CD4-positive, alpha-beta T cell (primary cell): ENCODE measurements around the gene NRXN3. TPM values are rescaled to one million over a fixed set of nuclear protein-coding genes. Genes with fewer than 3 reads are reported as not detected.

ENCODE experiments used
- ATAC-seq: fragments of 200-7000 bp; cut with Tn5 transposase; one replicate; pipeline ENCODE4 v1.10.0; 2022; ENCODE audit warnings: mild to moderate bottlenecking; ENCODE audit not compliant: poor library complexity
- CTCF ChIA-PET: fragments of 350-600 bp; sonication (Branson Sonifier 250); formaldehyde crosslinking; loops from one replicate; lab custom pipeline; 2021; ENCODE audit warnings: antibody characterized with exemption, inconsistent platforms; lab: Charles Lee
- POLR2A ChIA-PET: fragments of 350-600 bp; sonication (Branson Sonifier 250); formaldehyde crosslinking; loops from one replicate; lab custom pipeline; 2021; ENCODE audit warnings: antibody characterized with exemption, inconsistent platforms; lab: Charles Lee
- DNase-seq, 14 experiments: peaks; one replicate each; pipeline ENCODE4 v3.0.0-alpha.2; 2013 to 2020; ENCODE audit warnings: mixed read lengths in 2 of 14
- H3K27ac ChIP-seq, 2 donors: one replicate each; pipeline versions ENCODE4 v1.5.1 to v1.7.0; 2013; ENCODE audit warnings: low read length in 2 of 2, low read depth in 1 of 2, mild to moderate bottlenecking in 1 of 2
- H3K27me3 ChIP-seq, 2 experiments: 1 replicate in 1 of 2; 2 replicates in 1 of 2; pipeline versions ENCODE4 v1.6.1 to v1.7.0; 2013; ENCODE audit warnings: low read length in 2 of 2, control low read depth in 1 of 2, mild to moderate bottlenecking in 1 of 2, moderate library complexity in 1 of 2; ENCODE audit not compliant: insufficient read depth in 2 of 2, control insufficient read depth in 1 of 2
- H3K36me3 ChIP-seq: one replicate; pipeline ENCODE4 v1.6.1; 2013; ENCODE audit warnings: low read length, control low read depth; ENCODE audit not compliant: insufficient read depth
- H3K4me1 ChIP-seq: one replicate; pipeline ENCODE4 v1.6.1; 2013; ENCODE audit warnings: low read length, control low read depth; ENCODE audit not compliant: insufficient read depth
- H3K4me3 ChIP-seq: one replicate; pipeline ENCODE4 v1.5.1; 2013; ENCODE audit warnings: mild to moderate bottlenecking, low read length, moderate library complexity
- H3K9me3 ChIP-seq, 2 experiments: 1 replicate in 1 of 2; 2 replicates in 1 of 2; pipeline versions ENCODE4 v1.6.1 to v1.7.0; 2013; ENCODE audit warnings: low read length in 2 of 2, mild to moderate bottlenecking in 2 of 2, control low read depth in 1 of 2, moderate library complexity in 1 of 2; ENCODE audit not compliant: control insufficient read depth in 1 of 2, insufficient read depth in 1 of 2
- H3K27ac Mint-ChIP-seq: one replicate; pipeline ENCODE4 v1.8.0; 2020; ENCODE audit warnings: mixed read lengths
- H3K27me3 Mint-ChIP-seq: one replicate; pipeline ENCODE4 v1.8.0; 2021; ENCODE audit warnings: mixed read lengths
- H3K36me3 Mint-ChIP-seq: one replicate; pipeline ENCODE4 v1.8.0; 2021; ENCODE audit warnings: low read depth, mixed read lengths
- H3K4me1 Mint-ChIP-seq: one replicate; pipeline ENCODE4 v1.8.0; 2021; ENCODE audit warnings: low read depth, mixed read lengths
- H3K4me3 Mint-ChIP-seq: one replicate; pipeline ENCODE4 v1.8.0; 2020; ENCODE audit warnings: mild to moderate bottlenecking, mixed read lengths
- H3K9me3 Mint-ChIP-seq: one replicate; pipeline ENCODE4 v1.8.0; 2020; ENCODE audit warnings: mixed read lengths
- CTCF ChIP-seq: fragments of 200-600 bp; IDR thresholded peaks from one replicate; pipeline ENCODE4 v1.8.0; 2022; ENCODE audit warnings: antibody characterized with exemption, mild to moderate bottlenecking
- intact Hi-C, 2 experiments: fragments of 100-400 bp; cut with DNase I in 1 of 2; cut with micrococcal nuclease in 1 of 2; formaldehyde crosslinking; loops; one replicate each; pipeline versions ENCODE4 v1.15.1 to v1.9.0; 2023 to 2025; cut with DNase I, micrococcal nuclease
- total RNA-seq, 174 experiments: library from RNA in 2 of 174; stranded (reverse) in 2 of 174; gene quantifications; one replicate each; pipeline ENCODE4 v1.2.3 and lab custom pipeline; 2021 to 2026

Gene NRXN3
- total RNA-seq, 2 experiments from 2014 or later = not detected

DNA sequence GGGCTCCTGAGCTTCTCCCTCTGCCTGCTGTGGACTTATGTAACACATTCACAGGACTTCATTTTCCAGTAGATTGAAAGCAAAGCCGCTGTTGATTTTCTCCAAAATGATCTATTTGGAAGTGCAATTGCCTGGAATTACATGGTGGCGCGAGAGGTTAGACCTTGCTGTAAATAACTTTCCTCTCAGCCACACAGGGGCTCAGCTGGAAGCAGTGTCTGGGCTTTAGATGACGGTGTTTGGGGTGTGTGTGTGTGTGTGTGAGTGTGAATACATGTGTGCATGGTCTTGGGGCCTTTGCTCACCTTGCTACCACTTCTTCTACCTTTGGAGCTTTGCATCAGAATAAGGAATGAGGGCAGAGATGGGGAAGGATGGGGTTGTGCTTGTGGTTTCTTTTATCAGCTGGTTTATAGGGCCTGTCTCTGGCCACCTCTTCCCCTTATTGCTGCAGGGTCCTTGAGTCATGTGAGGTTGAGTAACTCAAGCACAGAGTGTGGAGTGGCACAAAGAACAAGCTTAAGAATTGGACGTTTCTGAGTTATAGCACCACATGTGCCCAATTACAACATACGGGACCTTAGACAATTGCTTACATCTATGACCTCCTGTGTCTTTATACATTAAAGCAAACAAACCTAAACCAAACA, 280.6 kb downstream of the NRXN3 start:
- Mint-ChIP-seq H3K27me3 (peaks cover 15% of the 10 kb centered on the region), H3K4me1 (no peaks in the 10 kb centered on the region), H3K9me3 (no peaks in the 10 kb centered on the region), H3K27ac (no peak overlapping the region), H3K4me3 (no peak overlapping the region), H3K36me3 (no peaks in the 10 kb centered on the region)
- Histone ChIP-seq H3K4me3 (no peak overlapping the region), H3K27me3 (no peaks in the 10 kb centered on the region), H3K4me1 (no peaks in the 10 kb centered on the region), H3K27ac (no peak overlapping the region), H3K36me3 (no peaks in the 10 kb centered on the region), H3K9me3 (no peaks in the 10 kb centered on the region)
- peak in 2 of 14 experiments; percentile 4 to 6 for DNase-seq
- intact Hi-C loops = no loop called here
- CTCF ChIA-PET = no interaction called here
- POLR2A ChIA-PET = no interaction called here
- no peak for TF ChIP-seq CTCF
- no peak for ATAC-seq

DNA sequence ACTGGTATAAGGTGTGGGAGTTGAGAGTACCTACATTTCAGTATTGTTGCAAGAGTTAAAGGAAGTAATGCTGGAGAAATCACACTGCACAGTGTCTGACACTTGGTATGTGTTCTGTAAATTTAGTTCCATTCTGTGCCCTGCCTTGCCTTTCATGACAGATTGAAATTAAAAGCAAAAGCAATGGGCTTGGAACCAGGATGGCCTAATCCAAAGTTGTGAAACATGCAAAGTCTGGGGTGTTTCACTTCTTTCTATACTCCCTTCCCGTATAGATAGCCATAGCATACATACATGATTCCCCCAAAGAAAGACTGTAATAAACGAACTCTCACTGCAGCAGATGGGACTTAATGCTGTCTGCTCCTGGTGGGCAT, 281.1 kb downstream of the NRXN3 start:
- Mint-ChIP-seq H3K4me3 (no peak overlapping the region), H3K4me1 (no peaks in the 10 kb centered on the region), H3K27ac (no peak overlapping the region), H3K9me3 (no peaks in the 10 kb centered on the region), H3K36me3 (no peaks in the 10 kb centered on the region), H3K27me3 (peaks cover 10% of the 10 kb centered on the region)
- Histone ChIP-seq H3K27ac (no peak overlapping the region), H3K4me1 (no peaks in the 10 kb centered on the region), H3K36me3 (no peaks in the 10 kb centered on the region), H3K27me3 (no peaks in the 10 kb centered on the region), H3K9me3 (no peaks in the 10 kb centered on the region), H3K4me3 (no peak overlapping the region)
- no peak for TF ChIP-seq CTCF
- ChIA-PET CTCF (no interaction called here), POLR2A (no interaction called here)
- ATAC-seq = no peak
- intact Hi-C loops = no loop called here
- no peak for DNase-seq

- DNase-seq = no peak
- H3K4me3 ChIP-seq = no peak overlapping the region
- no peaks in the 10 kb centered on the region for H3K4me1 ChIP-seq
- no peaks in the 10 kb centered on the region for H3K27me3 ChIP-seq
- ChIA-PET CTCF (no interaction called here), POLR2A (no interaction called here)
- Mint-ChIP-seq H3K27ac (no peak overlapping the region), H3K9me3 (no peaks in the 10 kb centered on the region), H3K4me3 (no peak overlapping the region), H3K36me3 (no peaks in the 10 kb centered on the region), H3K27me3 (no peaks in the 10 kb centered on the region), H3K4me1 (no peaks in the 10 kb centered on the region)
- no peak overlapping the region for H3K27ac ChIP-seq
- H3K36me3 ChIP-seq = no peaks in the 10 kb centered on the region
- intact Hi-C loops = no loop called here
- no peak for ATAC-seq
- peaks cover 0 to 3% of the 10 kb centered on the region in 2 experiments for H3K9me3 ChIP-seq
- TF ChIP-seq CTCF = no peak
Measured at GRCh38 chr14:78455896-78456435, 285.8 kb downstream of the NRXN3 start.
